ENCODE results near the gene GALNT17.

The GALNT17 gene

DNA sequence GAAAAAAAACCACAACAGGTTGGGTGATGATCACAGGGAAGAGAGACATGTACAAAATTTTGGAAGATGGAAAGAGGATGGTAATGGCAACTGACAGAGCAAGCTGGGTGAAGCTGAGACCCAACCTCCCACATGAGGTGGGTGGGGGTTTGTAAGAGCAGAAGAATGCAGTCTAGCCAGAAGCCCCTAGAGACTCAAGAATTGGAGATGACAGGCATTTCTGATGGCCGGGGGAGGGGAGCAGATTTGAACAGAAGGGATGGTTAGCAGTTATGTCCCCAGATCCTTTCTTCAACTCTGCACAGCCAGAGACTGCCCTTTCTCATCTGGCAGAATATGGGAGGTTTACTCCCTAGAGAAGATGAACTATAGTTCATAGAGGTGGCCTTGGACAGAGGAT lies 208.0 kb downstream of the GALNT17 start:
- POLR2A ChIA-PET, result no interaction called here
- CTCF ChIA-PET, result no interaction called here
- no peak for DNase-seq (ENCODE audit: extremely low spot score)
- TF ChIP-seq NFRKB (IDR thresholded peaks at IDR 0.05) (no peak), BHLHE40 (IDR thresholded peaks at IDR 0.05; ENCODE audit: borderline replicate concordance) (no peak), LEF1 (IDR thresholded peaks at IDR 0.05; ENCODE audit: borderline replicate concordance) (no peak), TARDBP (IDR thresholded peaks at IDR 0.05) (no peak), ARNT (IDR thresholded peaks at IDR 0.05) (no peak), SUZ12 (IDR thresholded peaks at IDR 0.05) (no peak), SP1 (IDR thresholded peaks at IDR 0.05) (no peak), HDGF (IDR thresholded peaks at IDR 0.05; ENCODE audit: borderline replicate concordance) (no peak), FOXM1 (IDR thresholded peaks at IDR 0.05; ENCODE audit: borderline replicate concordance) (no peak), FOXK2 (IDR thresholded peaks at IDR 0.05) (no peak), ZNF384 (IDR thresholded peaks at IDR 0.05) (no peak), ELF4 (IDR thresholded peaks at IDR 0.05) (no peak), FOXA1 (IDR thresholded peaks at IDR 0.05) (no peak), CTBP1 (IDR thresholded peaks at IDR 0.05; ENCODE audit: borderline replicate concordance) (no peak), L3MBTL2 (conservative IDR thresholded peaks at IDR 0.05) (no peak)
- TF ChIP-seq, protein P1, sequence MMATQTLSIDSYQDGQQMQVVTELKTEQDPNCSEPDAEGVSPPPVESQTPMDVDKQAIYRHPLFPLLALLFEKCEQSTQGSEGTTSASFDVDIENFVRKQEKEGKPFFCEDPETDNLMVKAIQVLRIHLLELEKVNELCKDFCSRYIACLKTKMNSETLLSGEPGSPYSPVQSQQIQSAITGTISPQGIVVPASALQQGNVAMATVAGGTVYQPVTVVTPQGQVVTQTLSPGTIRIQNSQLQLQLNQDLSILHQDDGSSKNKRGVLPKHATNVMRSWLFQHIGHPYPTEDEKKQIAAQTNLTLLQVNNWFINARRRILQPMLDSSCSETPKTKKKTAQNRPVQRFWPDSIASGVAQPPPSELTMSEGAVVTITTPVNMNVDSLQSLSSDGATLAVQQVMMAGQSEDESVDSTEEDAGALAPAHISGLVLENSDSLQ (IDR thresholded peaks at IDR 0.05), result no peak

DNA sequence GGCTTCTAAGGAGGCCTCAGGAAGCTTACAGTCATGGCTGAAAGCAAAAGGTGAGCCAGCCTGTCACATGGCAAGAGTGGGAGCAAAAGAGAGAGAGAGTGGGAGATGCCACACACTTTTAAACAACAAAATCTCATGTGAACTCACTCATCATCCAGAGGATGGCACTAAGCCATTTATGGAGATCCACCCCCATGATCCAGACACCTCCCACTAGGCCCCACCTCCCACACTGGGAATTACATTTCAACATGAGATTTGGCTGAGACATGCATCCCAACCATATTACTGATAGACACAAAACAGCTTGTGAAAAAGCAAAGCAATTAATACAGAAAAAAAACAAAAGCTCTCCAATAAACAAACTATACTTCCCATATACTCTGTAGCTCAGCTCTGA lies 210.3 kb downstream of the GALNT17 start:
- no peak for DNase-seq (ENCODE audit: extremely low spot score)
- TF ChIP-seq FOXM1 (IDR thresholded peaks at IDR 0.05; ENCODE audit: borderline replicate concordance) (no peak), FOXA1 (IDR thresholded peaks at IDR 0.05) (no peak), SUZ12 (IDR thresholded peaks at IDR 0.05) (no peak), L3MBTL2 (conservative IDR thresholded peaks at IDR 0.05) (no peak), TARDBP (IDR thresholded peaks at IDR 0.05) (no peak), ZNF384 (IDR thresholded peaks at IDR 0.05) (no peak), SP1 (IDR thresholded peaks at IDR 0.05) (no peak), ARNT (IDR thresholded peaks at IDR 0.05) (no peak), HDGF (IDR thresholded peaks at IDR 0.05; ENCODE audit: borderline replicate concordance) (no peak), FOXK2 (IDR thresholded peaks at IDR 0.05) (no peak), BHLHE40 (IDR thresholded peaks at IDR 0.05; ENCODE audit: borderline replicate concordance) (no peak), ELF4 (IDR thresholded peaks at IDR 0.05) (no peak)
- TF ChIP-seq, protein P1 (IDR thresholded peaks at IDR 0.05), result no peak
- CTCF ChIA-PET, result no interaction called here
- POLR2A ChIA-PET, result interaction anchor here (0.6 kb wide), 1 partner anchor 10 kb away, joined by 3 read pairs; no protein-coding TSS in a partner anchor

DNA sequence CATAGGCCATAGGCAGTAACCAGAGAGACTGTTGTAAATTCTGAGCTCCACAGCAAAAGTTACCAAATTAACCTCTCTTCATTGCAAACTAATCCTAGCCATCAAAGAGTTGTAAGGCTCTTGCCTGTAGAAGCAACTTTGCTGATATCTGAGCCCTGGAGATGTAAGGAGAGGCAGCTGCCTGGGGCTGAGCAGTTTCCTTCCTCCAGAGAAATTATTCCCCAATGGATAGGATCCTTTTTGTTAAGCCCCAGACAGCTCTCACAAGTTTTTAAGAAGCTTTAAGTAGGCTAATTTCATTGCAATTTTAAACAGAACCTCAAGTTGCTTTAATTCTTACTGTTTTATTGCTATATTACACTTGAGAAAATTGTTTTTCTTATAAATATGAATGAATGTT lies 211.1 kb downstream of the GALNT17 start:
- TF ChIP-seq SP1 (IDR thresholded peaks at IDR 0.05) (no peak), FOXA1 (IDR thresholded peaks at IDR 0.05) (no peak), L3MBTL2 (conservative IDR thresholded peaks at IDR 0.05) (no peak), FOXM1 (IDR thresholded peaks at IDR 0.05; ENCODE audit: borderline replicate concordance) (no peak), FOXK2 (IDR thresholded peaks at IDR 0.05) (no peak), TARDBP (IDR thresholded peaks at IDR 0.05) (no peak), SUZ12 (IDR thresholded peaks at IDR 0.05) (no peak), NFRKB (IDR thresholded peaks at IDR 0.05) (no peak), CTBP1 (IDR thresholded peaks at IDR 0.05; ENCODE audit: borderline replicate concordance) (no peak), BHLHE40 (IDR thresholded peaks at IDR 0.05; ENCODE audit: borderline replicate concordance) (no peak), ELF4 (IDR thresholded peaks at IDR 0.05) (no peak)
- DNase-seq (ENCODE audit: extremely low spot score), result no peak
- CTCF ChIA-PET, result no interaction called here
- POLR2A ChIA-PET, result no interaction called here

- TF ChIP-seq LEF1 (IDR thresholded peaks at IDR 0.05; ENCODE audit: borderline replicate concordance) (no peak), TARDBP (IDR thresholded peaks at IDR 0.05) (no peak), FOXA1 (IDR thresholded peaks at IDR 0.05) (no peak), HDGF (IDR thresholded peaks at IDR 0.05; ENCODE audit: borderline replicate concordance) (no peak), FOXK2 (IDR thresholded peaks at IDR 0.05) (no peak), SUZ12 (IDR thresholded peaks at IDR 0.05) (no peak), ARNT (IDR thresholded peaks at IDR 0.05) (no peak), FOXM1 (IDR thresholded peaks at IDR 0.05; ENCODE audit: borderline replicate concordance) (no peak), BHLHE40 (IDR thresholded peaks at IDR 0.05; ENCODE audit: borderline replicate concordance) (no peak), L3MBTL2 (conservative IDR thresholded peaks at IDR 0.05) (no peak), ZNF384 (IDR thresholded peaks at IDR 0.05) (no peak), ELF4 (IDR thresholded peaks at IDR 0.05) (no peak), CTBP1 (IDR thresholded peaks at IDR 0.05; ENCODE audit: borderline replicate concordance) (no peak), SP1 (IDR thresholded peaks at IDR 0.05) (no peak)
- TF ChIP-seq, protein P1 (IDR thresholded peaks at IDR 0.05), result no peak
- DNase-seq (ENCODE audit: extremely low spot score), result no peak
- CTCF ChIA-PET, result no interaction called here
- POLR2A ChIA-PET, result no interaction called here
Measured at GRCh38 chr7:71343892-71344291, 211.9 kb downstream of the GALNT17 start.

DNA sequence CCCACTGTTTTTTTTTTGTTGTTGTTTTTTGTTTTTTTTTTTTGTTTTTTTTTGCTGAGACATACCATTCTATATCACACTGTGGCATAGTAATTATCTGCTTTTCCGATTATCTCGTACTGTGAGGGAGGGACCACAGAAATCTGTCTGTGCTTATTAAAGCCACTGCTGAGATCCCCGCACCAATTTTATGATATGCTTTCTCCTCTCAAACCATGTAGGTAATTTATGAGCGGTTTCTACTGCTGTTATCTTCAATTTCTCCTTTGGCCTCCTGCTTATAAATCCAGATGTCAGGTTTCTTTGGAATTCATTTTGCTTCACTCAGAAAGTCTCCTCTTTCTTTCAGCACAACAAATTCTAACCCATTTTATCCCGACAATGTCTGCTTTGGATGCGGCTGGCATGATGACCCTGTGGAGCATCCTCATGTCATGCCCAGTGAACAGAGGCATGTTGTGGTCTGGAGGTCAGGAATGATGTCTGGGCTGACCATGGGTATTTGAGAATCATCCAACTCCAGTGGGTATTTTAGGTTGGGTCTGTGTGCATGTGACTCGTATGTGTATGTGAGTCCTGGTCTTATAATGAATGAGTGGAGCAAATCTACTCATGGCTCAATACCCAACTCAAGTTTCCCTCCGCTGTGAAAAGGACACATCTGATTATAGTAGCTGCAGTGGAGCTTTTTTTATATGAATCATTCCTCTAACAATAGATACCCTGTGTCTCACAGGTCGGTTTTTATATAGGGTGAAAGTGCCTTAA lies 213.4 kb downstream of the GALNT17 start:
- TF ChIP-seq CTBP1 (IDR thresholded peaks at IDR 0.05; ENCODE audit: borderline replicate concordance) (no peak), NFRKB (IDR thresholded peaks at IDR 0.05) (no peak), L3MBTL2 (conservative IDR thresholded peaks at IDR 0.05) (no peak), BHLHE40 (IDR thresholded peaks at IDR 0.05; ENCODE audit: borderline replicate concordance) (no peak), LEF1 (IDR thresholded peaks at IDR 0.05; ENCODE audit: borderline replicate concordance) (no peak), FOXM1 (IDR thresholded peaks at IDR 0.05; ENCODE audit: borderline replicate concordance) (no peak), ZNF384 (IDR thresholded peaks at IDR 0.05) (no peak), HDGF (IDR thresholded peaks at IDR 0.05; ENCODE audit: borderline replicate concordance) (no peak), FOXK2 (IDR thresholded peaks at IDR 0.05) (no peak), ELF4 (IDR thresholded peaks at IDR 0.05) (no peak), SUZ12 (IDR thresholded peaks at IDR 0.05) (no peak), FOXA1 (IDR thresholded peaks at IDR 0.05) (no peak), TARDBP (IDR thresholded peaks at IDR 0.05) (no peak), SP1 (IDR thresholded peaks at IDR 0.05) (no peak), ARNT (IDR thresholded peaks at IDR 0.05) (no peak)
- TF ChIP-seq, protein P1 (IDR thresholded peaks at IDR 0.05), result no peak
- ChIA-PET CTCF (no interaction called here), POLR2A (interaction anchor here (0.9 kb wide), 1 partner anchor 9 kb away, joined by 3 read pairs; no protein-coding TSS in a partner anchor)
- DNase-seq (ENCODE audit: extremely low spot score), result no peak
